ENCODE data around the gene SIAH1.
A peak's percentile ranks its signal among the peaks of the same experiment; 100 is the strongest.
"Not testable (repeated sequence)": the region's sequence is repeated elsewhere in the genome, so short reads cannot be mapped to it uniquely, and the experiment has no call there.

SIAH1 gene

GRCh38 chr16:48366165-48367093, 18.8 kb downstream of the SIAH1 start:
- peak in 1 of 2 donors; percentile 36 for DNase-seq (ENCODE audit: low read depth in 2 of 2)

GRCh38 chr16:48365601-48366164, 19.5 kb downstream of the SIAH1 start:
- peak; percentile 78 to 82 for DNase-seq (ENCODE audit: low read depth in 2 of 2)

DNA sequence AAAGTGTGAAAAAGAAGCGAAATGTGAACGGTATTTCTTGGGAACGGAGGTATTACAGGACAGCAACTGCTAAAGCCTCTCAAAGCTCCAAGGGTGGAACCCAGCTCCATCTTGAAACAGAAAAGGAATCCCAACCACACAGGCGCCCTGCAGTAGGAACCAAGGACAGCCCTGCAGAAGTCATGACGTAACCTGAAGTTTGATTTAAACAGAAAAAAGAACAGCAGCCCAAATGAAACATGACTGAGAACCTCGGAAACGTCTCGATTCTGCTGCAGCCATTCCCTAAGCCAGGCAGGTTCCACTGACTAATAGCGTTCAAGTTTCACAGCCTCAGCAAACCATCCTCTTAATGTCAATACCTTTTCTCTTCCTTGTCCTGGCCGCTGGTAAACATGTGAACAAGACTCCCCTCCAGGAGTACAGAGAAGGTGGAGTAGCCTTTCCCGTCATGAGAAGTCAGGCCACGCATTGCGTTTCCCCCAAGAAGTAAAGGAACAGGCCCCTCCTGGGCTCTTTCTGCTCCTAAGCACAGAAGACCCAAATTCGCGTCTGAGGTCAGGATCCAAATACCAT, 20.1 kb downstream of the SIAH1 start:
- no peak for DNase-seq (ENCODE audit: low read depth in 2 of 2)

- no peak for DNase-seq (ENCODE audit: low read depth in 2 of 2)
These were observed 23.6 kb downstream of the SIAH1 start for GRCh38 chr16:48361540-48362144.

- DNase-seq (ENCODE audit: low read depth in 2 of 2) = no peak
These were observed 24.2 kb downstream of the SIAH1 start for GRCh38 chr16:48361012-48361411.

- DNase-seq (ENCODE audit: low read depth in 2 of 2) = no peak
These were observed 25.2 kb downstream of the SIAH1 start for GRCh38 chr16:48359983-48360382.

DNA sequence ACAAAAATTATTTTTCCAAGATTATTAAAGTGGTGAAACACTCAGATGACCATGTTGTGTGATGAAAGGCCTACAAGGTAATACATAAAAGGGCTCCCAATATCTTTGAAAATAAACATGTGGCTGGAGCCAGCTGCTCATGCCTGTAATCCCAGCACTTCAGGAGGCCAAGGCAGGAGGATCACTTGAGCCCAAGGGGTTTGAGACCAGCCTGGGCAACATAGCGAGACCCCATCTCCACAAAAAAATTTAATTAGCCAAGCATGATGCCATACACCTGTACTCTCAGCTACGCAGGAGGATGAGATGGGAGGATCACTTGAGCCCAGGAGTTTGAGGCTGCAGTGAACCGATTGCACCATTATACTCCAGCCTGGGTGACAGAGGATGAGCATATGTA, 26.8 kb downstream of the SIAH1 start:
- no peak for DNase-seq (ENCODE audit: low read depth in 2 of 2)

GRCh38 chr16:48356633-48357376, 28.4 kb downstream of the SIAH1 start:
- DNase-seq (ENCODE audit: low read depth in 2 of 2) = no peak

- no peak for DNase-seq (ENCODE audit: low read depth in 2 of 2)
These were observed 30.0 kb downstream of the SIAH1 start for GRCh38 chr16:48354877-48355855.

DNA sequence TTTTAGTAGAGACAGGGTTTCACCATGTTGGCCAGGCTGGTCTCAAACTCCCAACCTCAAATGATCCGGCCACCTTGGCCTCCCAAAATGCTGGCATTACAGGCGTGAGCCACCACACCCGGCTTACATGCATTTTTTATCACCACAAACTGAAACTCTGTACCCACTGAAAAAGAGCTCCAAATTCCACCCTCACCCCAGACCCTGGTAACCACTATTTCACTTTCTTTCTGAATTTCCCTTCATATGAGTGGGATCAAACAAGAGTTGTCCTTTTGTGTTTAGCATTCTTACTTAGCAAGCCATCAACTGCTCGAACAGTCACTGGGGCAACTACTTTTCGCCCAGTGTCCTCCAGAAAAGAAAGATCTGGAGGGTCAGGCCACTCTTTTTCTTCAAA, 30.8 kb downstream of the SIAH1 start:
- DNase-seq (ENCODE audit: low read depth in 2 of 2) = not testable (repeated sequence)

GRCh38 chr16:48353565-48354163, 31.5 kb downstream of the SIAH1 start:
- no peak for DNase-seq (ENCODE audit: low read depth in 2 of 2)

- DNase-seq (ENCODE audit: low read depth in 2 of 2) = no peak
These were observed 32.4 kb downstream of the SIAH1 start for GRCh38 chr16:48352648-48353390.

- peak in 1 of 2 donors; percentile 28 for DNase-seq (ENCODE audit: low read depth in 2 of 2)
These were observed 34.5 kb downstream of the SIAH1 start for GRCh38 chr16:48350736-48351135.

DNA sequence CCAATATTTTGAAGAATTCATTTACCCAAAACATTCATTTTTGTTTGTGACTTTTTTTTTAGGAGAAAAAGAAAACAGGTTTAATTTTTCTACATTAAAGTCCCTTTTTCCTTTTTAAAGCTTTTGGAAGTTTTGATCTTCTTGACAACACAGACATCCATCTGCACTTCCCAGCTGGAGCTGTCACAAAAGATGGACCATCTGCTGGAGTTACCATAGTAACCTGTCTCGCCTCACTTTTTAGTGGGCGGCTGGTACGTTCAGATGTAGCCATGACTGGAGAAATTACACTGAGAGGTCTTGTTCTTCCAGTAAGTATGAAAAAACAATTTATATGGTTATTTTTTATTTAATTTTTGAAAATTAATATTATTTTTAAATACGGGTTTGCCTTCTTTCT, 37.2 kb downstream of the SIAH1 start:
- DNase-seq (ENCODE audit: low read depth in 2 of 2) = no peak

GRCh38 chr16:48347191-48347865, 37.9 kb downstream of the SIAH1 start:
- DNase-seq (ENCODE audit: low read depth in 2 of 2) = no peak

- DNase-seq (ENCODE audit: low read depth in 2 of 2) = no peak
These were observed 42.6 kb downstream of the SIAH1 start for GRCh38 chr16:48342591-48342990.

DNA sequence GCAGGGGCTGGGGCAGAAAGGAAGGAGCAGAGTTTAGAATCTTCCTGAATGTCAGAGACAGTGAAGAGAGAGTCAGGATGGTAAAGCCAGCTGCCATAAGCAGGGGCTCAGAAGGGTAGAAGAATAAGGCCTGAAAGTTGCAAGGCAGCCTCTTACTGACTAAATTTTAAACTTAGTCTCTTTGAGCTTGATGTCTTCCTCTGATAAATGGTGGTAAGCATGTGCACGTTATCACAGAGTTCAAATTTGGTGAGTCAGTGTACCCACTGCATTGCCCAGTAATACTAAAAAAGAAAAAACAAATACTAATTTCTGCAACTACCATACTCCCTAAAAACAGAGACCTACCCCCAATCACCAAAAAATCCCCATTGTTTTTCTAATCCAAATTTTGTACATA, 45.2 kb downstream of the SIAH1 start:
- no peak for DNase-seq (ENCODE audit: low read depth in 2 of 2)

GRCh38 chr16:48335961-48336360, 49.3 kb downstream of the SIAH1 start:
- no peak for DNase-seq (ENCODE audit: low read depth in 2 of 2)

- DNase-seq (ENCODE audit: low read depth in 2 of 2) = no peak
These were observed 50.9 kb downstream of the SIAH1 start for GRCh38 chr16:48334325-48334724.

Measured in stimulated activated CD8-positive, alpha-beta memory T cell treated with anti-CD3 and anti-CD28 coated beads, Interleukin-15, amount 100 ng/mL, for 48 hours (primary cell).